ENCODE results near the gene ENO1. TPM values are rescaled to one million over a fixed set of nuclear protein-coding genes. Genes with fewer than 3 reads are reported as not detected.

ENO1 gene
- total and polyA plus RNA-seq, 9 of the 15 experiments (the other 6 are each of a cell fraction or from before 2014, with no cell fraction given): 2,249 to 7,472 (median 2,868) TPM

DNA sequence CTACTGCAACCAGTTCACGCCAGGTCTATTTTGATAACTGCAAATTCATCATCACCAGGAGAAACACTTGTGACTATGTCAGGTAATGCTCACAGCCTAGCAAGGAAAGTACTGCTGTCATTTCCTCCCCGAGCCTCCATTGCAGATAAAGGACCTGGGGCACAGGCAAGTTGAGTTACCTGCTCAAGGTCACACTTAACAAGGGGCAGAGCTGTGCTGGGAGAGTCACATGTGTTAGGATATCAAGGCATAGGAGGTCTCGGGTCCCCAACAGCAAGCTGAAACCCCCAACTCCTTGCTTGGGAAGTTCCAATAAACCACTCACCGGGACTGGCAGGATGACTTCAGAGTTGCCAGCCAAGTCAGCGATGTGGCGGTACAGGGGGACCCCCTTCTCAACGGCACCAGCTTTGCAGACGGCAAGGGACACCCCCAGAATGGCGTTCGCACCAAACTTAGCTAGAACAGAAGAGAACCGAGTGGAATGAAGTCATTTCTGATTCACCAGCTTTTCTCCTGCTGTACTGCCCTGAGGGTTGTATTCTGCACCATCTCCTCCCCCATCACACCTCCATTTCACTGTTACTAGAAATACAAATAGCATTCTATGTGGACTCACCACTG is 11.6 kb downstream of the ENO1 start (continued):
- TF ChIP-seq, protein P1, sequence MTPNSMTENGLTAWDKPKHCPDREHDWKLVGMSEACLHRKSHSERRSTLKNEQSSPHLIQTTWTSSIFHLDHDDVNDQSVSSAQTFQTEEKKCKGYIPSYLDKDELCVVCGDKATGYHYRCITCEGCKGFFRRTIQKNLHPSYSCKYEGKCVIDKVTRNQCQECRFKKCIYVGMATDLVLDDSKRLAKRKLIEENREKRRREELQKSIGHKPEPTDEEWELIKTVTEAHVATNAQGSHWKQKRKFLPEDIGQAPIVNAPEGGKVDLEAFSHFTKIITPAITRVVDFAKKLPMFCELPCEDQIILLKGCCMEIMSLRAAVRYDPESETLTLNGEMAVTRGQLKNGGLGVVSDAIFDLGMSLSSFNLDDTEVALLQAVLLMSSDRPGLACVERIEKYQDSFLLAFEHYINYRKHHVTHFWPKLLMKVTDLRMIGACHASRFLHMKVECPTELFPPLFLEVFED (CRISPR knock-in tag; conservative IDR thresholded peaks at IDR 0.05): peak; percentile 85
- TF ChIP-seq NFRKB (IDR thresholded peaks at IDR 0.05; ENCODE audit: low read depth): no peak
- TF ChIP-seq HMGN3 (IDR thresholded peaks at IDR 0.05; ENCODE audit: borderline replicate concordance, extremely low read depth, insufficient read length, low read depth, low read length): no peak
- TF ChIP-seq MYNN (IDR thresholded peaks at IDR 0.05): peak; percentile 49
- no peak for TF ChIP-seq MYNN (CRISPR knock-in tag; IDR thresholded peaks at IDR 0.05)
- TF ChIP-seq SNRNP70 (optimal IDR thresholded peaks at IDR 0.05; ENCODE audit: low read depth, low read length): no peak
- peak; percentile 18 for TF ChIP-seq POLR2B (IDR thresholded peaks at IDR 0.05; ENCODE audit: low read depth, partially characterized antibody)
- TF ChIP-seq, protein P2, sequence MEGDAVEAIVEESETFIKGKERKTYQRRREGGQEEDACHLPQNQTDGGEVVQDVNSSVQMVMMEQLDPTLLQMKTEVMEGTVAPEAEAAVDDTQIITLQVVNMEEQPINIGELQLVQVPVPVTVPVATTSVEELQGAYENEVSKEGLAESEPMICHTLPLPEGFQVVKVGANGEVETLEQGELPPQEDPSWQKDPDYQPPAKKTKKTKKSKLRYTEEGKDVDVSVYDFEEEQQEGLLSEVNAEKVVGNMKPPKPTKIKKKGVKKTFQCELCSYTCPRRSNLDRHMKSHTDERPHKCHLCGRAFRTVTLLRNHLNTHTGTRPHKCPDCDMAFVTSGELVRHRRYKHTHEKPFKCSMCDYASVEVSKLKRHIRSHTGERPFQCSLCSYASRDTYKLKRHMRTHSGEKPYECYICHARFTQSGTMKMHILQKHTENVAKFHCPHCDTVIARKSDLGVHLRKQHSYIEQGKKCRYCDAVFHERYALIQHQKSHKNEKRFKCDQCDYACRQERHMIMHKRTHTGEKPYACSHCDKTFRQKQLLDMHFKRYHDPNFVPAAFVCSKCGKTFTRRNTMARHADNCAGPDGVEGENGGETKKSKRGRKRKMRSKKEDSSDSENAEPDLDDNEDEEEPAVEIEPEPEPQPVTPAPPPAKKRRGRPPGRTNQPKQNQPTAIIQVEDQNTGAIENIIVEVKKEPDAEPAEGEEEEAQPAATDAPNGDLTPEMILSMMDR (IDR thresholded peaks at IDR 0.05 in 2 of 3, conservative IDR thresholded peaks at IDR 0.05 in 1 of 3; ENCODE audit: insufficient read depth in 2 of 3, low read depth in 1 of 3, low read length in 3 of 3): no peak
- TF ChIP-seq RBFOX2 (IDR thresholded peaks at IDR 0.05; ENCODE audit: low read depth, low read length): peak; percentile 36
- TF ChIP-seq MYBL2 (IDR thresholded peaks at IDR 0.05; ENCODE audit: low read depth): no peak
- no peak for TF ChIP-seq MYBL2 (CRISPR knock-in tag; IDR thresholded peaks at IDR 0.05; ENCODE audit: borderline replicate concordance)
- TF ChIP-seq ZNF583 (CRISPR knock-in tag; IDR thresholded peaks at IDR 0.05): no peak
- TF ChIP-seq POLR2AphosphoS2 (IDR thresholded peaks at IDR 0.05; ENCODE audit: low read length): no peak; the same call in 1 of the 2 replicates
- no peak for TF ChIP-seq WHSC1 (IDR thresholded peaks at IDR 0.05; ENCODE audit: low read length)
- TF ChIP-seq, protein P3, sequence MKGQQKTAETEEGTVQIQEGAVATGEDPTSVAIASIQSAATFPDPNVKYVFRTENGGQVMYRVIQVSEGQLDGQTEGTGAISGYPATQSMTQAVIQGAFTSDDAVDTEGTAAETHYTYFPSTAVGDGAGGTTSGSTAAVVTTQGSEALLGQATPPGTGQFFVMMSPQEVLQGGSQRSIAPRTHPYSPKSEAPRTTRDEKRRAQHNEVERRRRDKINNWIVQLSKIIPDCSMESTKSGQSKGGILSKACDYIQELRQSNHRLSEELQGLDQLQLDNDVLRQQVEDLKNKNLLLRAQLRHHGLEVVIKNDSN (CRISPR knock-in tag; IDR thresholded peaks at IDR 0.05): no peak
- no peak for TF ChIP-seq EWSR1 (IDR thresholded peaks at IDR 0.05; ENCODE audit: borderline replicate concordance, low read depth, partially characterized antibody)
- TF ChIP-seq POLR3G (IDR thresholded peaks at IDR 0.05; ENCODE audit: extremely low read depth, insufficient read length, insufficient replicate concordance): no peak
- TF ChIP-seq, protein P4, sequence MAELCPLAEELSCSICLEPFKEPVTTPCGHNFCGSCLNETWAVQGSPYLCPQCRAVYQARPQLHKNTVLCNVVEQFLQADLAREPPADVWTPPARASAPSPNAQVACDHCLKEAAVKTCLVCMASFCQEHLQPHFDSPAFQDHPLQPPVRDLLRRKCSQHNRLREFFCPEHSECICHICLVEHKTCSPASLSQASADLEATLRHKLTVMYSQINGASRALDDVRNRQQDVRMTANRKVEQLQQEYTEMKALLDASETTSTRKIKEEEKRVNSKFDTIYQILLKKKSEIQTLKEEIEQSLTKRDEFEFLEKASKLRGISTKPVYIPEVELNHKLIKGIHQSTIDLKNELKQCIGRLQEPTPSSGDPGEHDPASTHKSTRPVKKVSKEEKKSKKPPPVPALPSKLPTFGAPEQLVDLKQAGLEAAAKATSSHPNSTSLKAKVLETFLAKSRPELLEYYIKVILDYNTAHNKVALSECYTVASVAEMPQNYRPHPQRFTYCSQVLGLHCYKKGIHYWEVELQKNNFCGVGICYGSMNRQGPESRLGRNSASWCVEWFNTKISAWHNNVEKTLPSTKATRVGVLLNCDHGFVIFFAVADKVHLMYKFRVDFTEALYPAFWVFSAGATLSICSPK (IDR thresholded peaks at IDR 0.05; ENCODE audit: borderline replicate concordance): no peak
- no peak for TF ChIP-seq E2F3 (CRISPR knock-in tag; IDR thresholded peaks at IDR 0.05)
- no peak for TF ChIP-seq SAFB2 (IDR thresholded peaks at IDR 0.05; ENCODE audit: borderline replicate concordance, low read depth, low read length, severe bottlenecking)
- TF ChIP-seq SUPT5H (IDR thresholded peaks at IDR 0.05): peak; percentile 5
- no peak for TF ChIP-seq NRF1 (conservative IDR thresholded peaks at IDR 0.05 in 1 of 2, IDR thresholded peaks at IDR 0.05 in 1 of 2)
- TF ChIP-seq RFX1 (IDR thresholded peaks at IDR 0.05): no peak
- no peak for TF ChIP-seq NCOA1 (IDR thresholded peaks at IDR 0.05; ENCODE audit: low read depth)
- TF ChIP-seq, protein P5, sequence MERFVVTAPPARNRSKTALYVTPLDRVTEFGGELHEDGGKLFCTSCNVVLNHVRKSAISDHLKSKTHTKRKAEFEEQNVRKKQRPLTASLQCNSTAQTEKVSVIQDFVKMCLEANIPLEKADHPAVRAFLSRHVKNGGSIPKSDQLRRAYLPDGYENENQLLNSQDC (CRISPR knock-in tag; IDR thresholded peaks at IDR 0.05): 0 out of 2 replicates have a peak, but pooled peaks have one; percentile 7
